OCI-LY7 (cell line): ENCODE measurements around the gene XKR3. TPM values are rescaled to one million over a fixed set of nuclear protein-coding genes. Genes with fewer than 3 reads are reported as not detected.
"Not testable (repeated sequence)": the region's sequence is repeated elsewhere in the genome, so short reads cannot be mapped to it uniquely, and the experiment has no call there.

Experiments
- BruUV-seq: library from RNA; stranded (reverse); fragments of 400-500 nt; replicated peaks from 2 replicates; lab custom pipeline; 2021; lab: Mats Ljungman, UMichigan
- CTCF ChIA-PET: fragments of 300-600 bp; sonication (Branson Sonifier 250); formaldehyde crosslinking; loops from one replicate; lab custom pipeline; 2022; ENCODE audit warnings: antibody characterized with exemption; ENCODE audit not compliant: unreplicated experiment; lab: Charles Lee
- POLR2A ChIA-PET: fragments of 300-600 bp; sonication (Branson Sonifier 250); formaldehyde crosslinking; loops from one replicate; lab custom pipeline; 2022; ENCODE audit warnings: antibody characterized with exemption; lab: Charles Lee
- DNase-seq: peaks from one replicate; pipeline ENCODE4 v3.0.0-alpha.2; 2015; ENCODE audit warnings: low spot score
- H2AFZ ChIP-seq: fragments of 200-600 bp; sonication (generic), shearing (Covaris generic); 2 replicates; pipeline ENCODE4 v1.6.1; 2014; ENCODE audit warnings: mild to moderate bottlenecking, antibody characterized with exemption, low read length, moderate library complexity
- H3K27ac ChIP-seq: fragments of 200-600 bp; sonication (generic); 2 replicates; pipeline ENCODE4 v1.5.1; 2014; ENCODE audit warnings: mixed run types, low read depth, mild to moderate bottlenecking, moderate library complexity, low read length, inconsistent platforms; ENCODE audit not compliant: poor library complexity, severe bottlenecking
- H3K36me3 ChIP-seq: fragments of 200-600 bp; sonication (generic); 2 replicates; pipeline ENCODE4 v1.6.1; 2014; ENCODE audit warnings: mild to moderate bottlenecking, antibody characterized with exemption, low read length, moderate library complexity, mixed read lengths; ENCODE audit not compliant: insufficient read depth
- H3K4me1 ChIP-seq: fragments of 200-600 bp; sonication (generic); 2 replicates; pipeline ENCODE4 v1.5.1; 2014; ENCODE audit warnings: mild to moderate bottlenecking, low read length; ENCODE audit not compliant: insufficient read depth, poor library complexity, severe bottlenecking
- H3K4me2 ChIP-seq: fragments of 200-600 bp; sonication (generic); 2 replicates; pipeline ENCODE4 v1.6.1; 2014; ENCODE audit warnings: mild to moderate bottlenecking, low read length
- H3K4me3 ChIP-seq: fragments of 200-600 bp; sonication (generic); 2 replicates; pipeline ENCODE4 v1.5.1; 2014; ENCODE audit warnings: mild to moderate bottlenecking, low read depth, low read length; ENCODE audit not compliant: poor library complexity, severe bottlenecking
- H3K79me2 ChIP-seq: fragments of 200-600 bp; sonication (generic); 2 replicates; pipeline ENCODE4 v1.6.1; 2016; ENCODE audit warnings: low read depth, mild to moderate bottlenecking, low read length, moderate library complexity, mixed read lengths; ENCODE audit not compliant: insufficient read depth
- H3K9me2 ChIP-seq: fragments of 200-600 bp; sonication (generic); 2 replicates; pipeline ENCODE4 v1.6.1; 2016; ENCODE audit warnings: mild to moderate bottlenecking, low read length, mixed read lengths; ENCODE audit not compliant: insufficient read depth
- H3K9me3 ChIP-seq: fragments of 200-600 bp; sonication (generic); 2 replicates; pipeline ENCODE4 v1.6.1; 2014; ENCODE audit warnings: mild to moderate bottlenecking, mixed run types, low read length, mixed read lengths
- H4K20me1 ChIP-seq: fragments of 200-600 bp; sonication (generic); 2 replicates; pipeline ENCODE4 v1.6.1; 2014; ENCODE audit warnings: mild to moderate bottlenecking, antibody characterized with exemption, low read length, moderate library complexity, mixed read lengths; ENCODE audit not compliant: insufficient read depth
- EZH2phosphoT487 ChIP-seq: fragments of 200-600 bp; sonication (generic); IDR thresholded peaks from 2 replicates; pipeline ENCODE4 v1.6.1; 2018; ENCODE audit warnings: low read depth, borderline replicate concordance, mild to moderate bottlenecking, mixed run types, antibody characterized with exemption, low read length, moderate library complexity, mixed read lengths
- intact Hi-C: fragments of 100-400 bp; cut with micrococcal nuclease; formaldehyde crosslinking; loops from one replicate; pipeline ENCODE4 v1.10.0; 2022; ENCODE audit not compliant: unreplicated experiment
- total RNA-seq, 2 experiments: library from RNA; depleted of rRNA in 1 of 2; stranded (reverse); fragments of >200 nt in 1 of 2; shearing (Covaris generic) in 1 of 2; gene quantifications; 2 replicates each; pipeline ENCODE4 v1.2.3, GENCODE V29; 2014 to 2022
- TF ChIP-seq, protein P1 (sequence below): fragments of 200-600 bp; sonication (generic); conservative IDR thresholded peaks from 2 replicates; pipeline ENCODE4 v1.5.1; 2014; ENCODE audit warnings: mild to moderate bottlenecking, antibody characterized with exemption, low read length, moderate library complexity, mixed read lengths

Gene XKR3
- total RNA-seq, 2 experiments from 2014 or later: not detected

DNA sequence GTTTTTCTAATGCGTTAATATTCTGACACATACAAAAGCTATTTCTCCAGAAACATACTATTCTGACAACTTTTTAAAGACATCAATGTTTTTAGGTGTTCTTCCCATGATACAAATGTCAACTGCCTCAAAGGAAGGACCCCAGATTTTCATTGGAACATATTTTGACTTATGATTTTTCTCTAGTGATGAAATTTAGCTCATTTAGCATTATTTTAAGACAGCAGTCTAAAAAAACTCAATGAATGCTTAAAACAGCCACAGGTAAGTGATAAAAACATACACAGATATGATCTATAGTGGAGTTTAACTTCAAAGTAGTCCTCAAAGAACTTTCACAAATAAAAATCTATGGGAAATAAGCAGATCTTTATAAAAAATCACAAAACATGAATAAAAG is 24.9 kb downstream of the XKR3 start:
- no peaks in the 10 kb centered on the region for H3K79me2 ChIP-seq
- no peaks in the 10 kb centered on the region for H4K20me1 ChIP-seq
- TF ChIP-seq, protein P1, sequence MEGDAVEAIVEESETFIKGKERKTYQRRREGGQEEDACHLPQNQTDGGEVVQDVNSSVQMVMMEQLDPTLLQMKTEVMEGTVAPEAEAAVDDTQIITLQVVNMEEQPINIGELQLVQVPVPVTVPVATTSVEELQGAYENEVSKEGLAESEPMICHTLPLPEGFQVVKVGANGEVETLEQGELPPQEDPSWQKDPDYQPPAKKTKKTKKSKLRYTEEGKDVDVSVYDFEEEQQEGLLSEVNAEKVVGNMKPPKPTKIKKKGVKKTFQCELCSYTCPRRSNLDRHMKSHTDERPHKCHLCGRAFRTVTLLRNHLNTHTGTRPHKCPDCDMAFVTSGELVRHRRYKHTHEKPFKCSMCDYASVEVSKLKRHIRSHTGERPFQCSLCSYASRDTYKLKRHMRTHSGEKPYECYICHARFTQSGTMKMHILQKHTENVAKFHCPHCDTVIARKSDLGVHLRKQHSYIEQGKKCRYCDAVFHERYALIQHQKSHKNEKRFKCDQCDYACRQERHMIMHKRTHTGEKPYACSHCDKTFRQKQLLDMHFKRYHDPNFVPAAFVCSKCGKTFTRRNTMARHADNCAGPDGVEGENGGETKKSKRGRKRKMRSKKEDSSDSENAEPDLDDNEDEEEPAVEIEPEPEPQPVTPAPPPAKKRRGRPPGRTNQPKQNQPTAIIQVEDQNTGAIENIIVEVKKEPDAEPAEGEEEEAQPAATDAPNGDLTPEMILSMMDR: no peak
- TF ChIP-seq EZH2phosphoT487: no peak
- POLR2A ChIA-PET: interaction anchor here (1.8 kb wide), 1 partner anchor 11 kb away, joined by 8 read pairs; no protein-coding TSS in a partner anchor
- no peak overlapping the region for H2AFZ ChIP-seq
- intact Hi-C loops: no loop called here
- H3K9me2 ChIP-seq: no peaks in the 10 kb centered on the region
- CTCF ChIA-PET: no interaction called here
- peaks cover 22% of the 10 kb centered on the region for H3K4me1 ChIP-seq
- no peak for DNase-seq
- H3K4me2 ChIP-seq: no peak overlapping the region
- no peaks in the 10 kb centered on the region for H3K36me3 ChIP-seq
- no TSS peak for BruUV-seq
- H3K27ac ChIP-seq: no peak overlapping the region
- H3K9me3 ChIP-seq: no peaks in the 10 kb centered on the region
- no peak overlapping the region for H3K4me3 ChIP-seq

DNA sequence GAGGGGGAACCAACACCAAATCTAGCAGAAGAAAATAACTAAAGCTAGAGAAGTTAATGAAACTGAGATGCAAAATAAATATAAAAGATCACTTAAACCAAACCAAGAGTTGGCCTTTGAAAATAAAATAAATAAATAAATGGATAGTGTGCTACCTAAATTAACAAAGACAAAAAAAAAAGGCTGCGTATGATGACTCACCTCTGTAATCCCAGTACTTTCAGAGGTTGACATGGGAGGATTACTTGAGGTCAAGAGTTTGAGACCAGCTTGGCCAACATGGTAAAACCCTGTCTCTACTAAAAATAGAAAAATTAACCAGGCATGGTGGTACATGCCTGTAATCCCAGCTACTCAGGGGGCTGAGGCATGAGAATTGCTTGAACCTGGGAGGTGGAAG is 29.7 kb downstream of the XKR3 start:
- H3K27ac ChIP-seq, BruUV-seq, POLR2A ChIA-PET, H3K4me2 ChIP-seq, H2AFZ ChIP-seq, DNase-seq, H3K79me2 ChIP-seq, H4K20me1 ChIP-seq, H3K9me3 ChIP-seq, H3K4me3 ChIP-seq, H3K36me3 ChIP-seq, intact Hi-C loops, H3K4me1 ChIP-seq, H3K9me2 ChIP-seq, CTCF ChIA-PET: not testable (repeated sequence)

DNA sequence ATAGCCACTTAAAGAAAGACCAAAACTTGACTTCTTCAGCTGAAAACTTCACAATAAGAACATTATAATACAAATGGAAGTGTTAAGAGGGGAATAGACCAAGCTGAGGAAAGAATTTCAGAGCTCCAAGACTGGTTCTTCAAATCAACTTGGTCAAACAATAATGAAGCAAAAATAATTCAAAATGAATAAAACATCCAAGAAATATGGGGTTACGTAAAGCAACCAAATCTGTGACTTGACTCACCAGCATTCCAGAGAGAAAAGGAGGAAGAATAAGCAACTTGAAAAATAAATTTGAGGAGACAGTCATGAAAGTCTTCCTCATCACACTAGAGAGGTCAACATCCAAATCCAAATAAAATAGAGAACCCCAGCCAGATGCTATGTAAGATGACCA is 31.4 kb downstream of the XKR3 start:
- DNase-seq: no peak
- ChIA-PET CTCF (no interaction called here), POLR2A (interaction anchor here (1.0 kb wide), 1 partner anchor 11 kb away, joined by 3 read pairs; no protein-coding TSS in a partner anchor)
- Histone ChIP-seq H3K4me3 (no peak overlapping the region), H3K9me3 (no peaks in the 10 kb centered on the region), H3K36me3 (no peaks in the 10 kb centered on the region), H3K4me2 (no peak overlapping the region), H3K79me2 (no peaks in the 10 kb centered on the region), H3K27ac (no peak overlapping the region), H4K20me1 (no peaks in the 10 kb centered on the region), H2AFZ (no peak overlapping the region), H3K9me2 (no peaks in the 10 kb centered on the region), H3K4me1 (peaks cover 9% of the 10 kb centered on the region)
- no peak for TF ChIP-seq EZH2phosphoT487
- TF ChIP-seq, protein P1: no peak
- intact Hi-C loops: no loop called here
- no TSS peak for BruUV-seq
